H1 (cell line): ENCODE measurements around the gene MRM3. TPM values are rescaled to one million over a fixed set of nuclear protein-coding genes. Genes with fewer than 3 reads are reported as not detected.

Source experiments
- FOSL1 ChIP-seq: IDR thresholded peaks from 2 replicates; pipeline ENCODE4 v1.6.1; 2011; ENCODE audit warnings: mild to moderate bottlenecking, low read depth, low read length, moderate library complexity; ENCODE audit not compliant: insufficient read depth
- KDM1A ChIP-seq: fragments of 200-600, 300-600 bp; sonication (generic); IDR thresholded peaks from 2 replicates; pipeline ENCODE4 v1.7.1; 2016; ENCODE audit warnings: mild to moderate bottlenecking, low read length, borderline replicate concordance
- POLR2AphosphoS5 ChIP-seq: IDR thresholded peaks from 2 replicates; pipeline ENCODE4 v1.6.1; 2011; ENCODE audit warnings: low read depth, low read length
- polyA plus RNA-seq, 7 experiments: library from polyadenylated mRNA; depleted of rRNA in 3 of 7; stranded (reverse) in 5 of 7; unstranded in 2 of 7; fragments of >200 nt in 5 of 7; fragments of 200-250 nt in 2 of 7; gene quantifications; 1 replicate in 5 of 7; 2 replicates in 1 of 7; 4 replicates in 1 of 7; pipeline versions ENCODE4 v1.2.1 to v1.2.3, GENCODE V29; 2011 to 2013; ENCODE audit warnings: missing spikeins in 2 of 7, mixed read lengths in 2 of 7
- total RNA-seq: library from RNA; stranded (reverse); fragmentation: NEBNext Ultra II Directional; extraction: Animal tissue kit (Norgen Biotek cat#: 25700); gene quantifications from 2 replicates; pipeline ENCODE4 v1.2.1, GENCODE V29; 2021
- TF ChIP-seq, protein P1 (sequence below): IDR thresholded peaks from 2 replicates; pipeline ENCODE4 v1.6.1; 2012; ENCODE audit warnings: low read length, inconsistent platforms

Gene MRM3
- total and polyA plus RNA-seq, 2 of the 8 experiments (the other 6 are each of a cell fraction or from before 2014, with no cell fraction given) = 10.1 to 20.8 TPM

DNA sequence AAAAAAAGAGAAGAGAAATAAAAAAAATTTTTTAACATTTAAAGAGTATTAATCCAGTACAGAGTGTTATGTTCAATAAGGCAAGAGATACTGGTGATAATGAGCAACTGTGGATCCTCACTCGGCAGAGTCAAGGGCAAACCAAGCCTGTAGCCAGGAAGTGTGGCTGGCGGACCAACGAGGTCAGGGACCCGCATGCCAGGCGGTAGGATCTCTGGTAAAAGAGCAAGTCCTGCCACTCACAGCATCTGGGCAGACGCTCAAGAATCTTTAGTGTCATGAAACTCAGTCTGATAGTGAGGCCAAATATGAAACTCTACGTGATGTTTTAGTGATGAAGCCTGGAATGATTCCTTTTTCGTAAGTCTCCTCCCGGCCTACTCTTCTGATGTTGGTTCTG, 21.8 kb upstream of the MRM3 start (continued):
- TF ChIP-seq, protein P1, sequence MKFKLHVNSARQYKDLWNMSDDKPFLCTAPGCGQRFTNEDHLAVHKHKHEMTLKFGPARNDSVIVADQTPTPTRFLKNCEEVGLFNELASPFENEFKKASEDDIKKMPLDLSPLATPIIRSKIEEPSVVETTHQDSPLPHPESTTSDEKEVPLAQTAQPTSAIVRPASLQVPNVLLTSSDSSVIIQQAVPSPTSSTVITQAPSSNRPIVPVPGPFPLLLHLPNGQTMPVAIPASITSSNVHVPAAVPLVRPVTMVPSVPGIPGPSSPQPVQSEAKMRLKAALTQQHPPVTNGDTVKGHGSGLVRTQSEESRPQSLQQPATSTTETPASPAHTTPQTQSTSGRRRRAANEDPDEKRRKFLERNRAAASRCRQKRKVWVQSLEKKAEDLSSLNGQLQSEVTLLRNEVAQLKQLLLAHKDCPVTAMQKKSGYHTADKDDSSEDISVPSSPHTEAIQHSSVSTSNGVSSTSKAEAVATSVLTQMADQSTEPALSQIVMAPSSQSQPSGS = no peak
- TF ChIP-seq POLR2AphosphoS5 (no peak), FOSL1 (no peak), KDM1A (no peak)
